ENCODE data around the gene MSANTD4. TPM values are rescaled to one million over a fixed set of nuclear protein-coding genes. Genes with fewer than 3 reads are reported as not detected.
A peak's percentile ranks its signal among the peaks of the same experiment; 100 is the strongest.

The MSANTD4 gene
- total RNA-seq, 1 donor from 2014 or later, result 18.8 TPM

DNA sequence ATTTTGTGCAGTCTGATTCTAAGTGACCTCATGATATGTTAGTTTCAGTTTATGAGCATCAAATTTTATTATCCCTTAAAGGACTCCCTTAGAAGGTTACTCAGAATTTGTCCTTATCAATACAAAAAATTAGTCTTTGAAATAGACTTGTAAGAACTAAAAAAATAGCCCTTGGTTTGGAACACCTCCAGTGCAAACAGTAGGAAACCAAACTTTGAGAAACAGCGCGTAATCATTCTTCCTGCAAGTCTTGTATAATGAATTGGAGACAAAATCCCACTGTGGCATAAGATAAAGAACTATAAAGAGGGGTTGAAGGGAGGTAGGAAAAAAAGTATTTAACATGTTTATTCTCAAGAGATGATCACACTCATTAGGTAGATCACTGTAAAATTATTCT is 10.8 kb upstream of the MSANTD4 start:
- H3K27me3 ChIP-seq (ENCODE audit: low read depth), result no peaks in the 10 kb centered on the region
- no peaks in the 10 kb centered on the region for H3K4me1 ChIP-seq
- no peaks in the 10 kb centered on the region for H3K9me3 ChIP-seq (replicated peaks)
- H3K36me3 ChIP-seq, result no peaks in the 10 kb centered on the region
- no peak for DNase-seq
- intact Hi-C loops (cut with micrococcal nuclease), result no loop called here
- TF ChIP-seq, protein P1, sequence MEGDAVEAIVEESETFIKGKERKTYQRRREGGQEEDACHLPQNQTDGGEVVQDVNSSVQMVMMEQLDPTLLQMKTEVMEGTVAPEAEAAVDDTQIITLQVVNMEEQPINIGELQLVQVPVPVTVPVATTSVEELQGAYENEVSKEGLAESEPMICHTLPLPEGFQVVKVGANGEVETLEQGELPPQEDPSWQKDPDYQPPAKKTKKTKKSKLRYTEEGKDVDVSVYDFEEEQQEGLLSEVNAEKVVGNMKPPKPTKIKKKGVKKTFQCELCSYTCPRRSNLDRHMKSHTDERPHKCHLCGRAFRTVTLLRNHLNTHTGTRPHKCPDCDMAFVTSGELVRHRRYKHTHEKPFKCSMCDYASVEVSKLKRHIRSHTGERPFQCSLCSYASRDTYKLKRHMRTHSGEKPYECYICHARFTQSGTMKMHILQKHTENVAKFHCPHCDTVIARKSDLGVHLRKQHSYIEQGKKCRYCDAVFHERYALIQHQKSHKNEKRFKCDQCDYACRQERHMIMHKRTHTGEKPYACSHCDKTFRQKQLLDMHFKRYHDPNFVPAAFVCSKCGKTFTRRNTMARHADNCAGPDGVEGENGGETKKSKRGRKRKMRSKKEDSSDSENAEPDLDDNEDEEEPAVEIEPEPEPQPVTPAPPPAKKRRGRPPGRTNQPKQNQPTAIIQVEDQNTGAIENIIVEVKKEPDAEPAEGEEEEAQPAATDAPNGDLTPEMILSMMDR (IDR thresholded peaks at IDR 0.05; ENCODE audit: borderline replicate concordance), result no peak
- no peak overlapping the region for H3K27ac ChIP-seq (replicated peaks)
- no peak overlapping the region for H3K4me3 ChIP-seq

GRCh38 chr11:106031936-106032335 is 9.9 kb upstream of the MSANTD4 start:
- Histone ChIP-seq H3K4me3 (no peak overlapping the region), H3K4me1 (no peaks in the 10 kb centered on the region), H3K9me3 (replicated peaks) (no peaks in the 10 kb centered on the region), H3K36me3 (no peaks in the 10 kb centered on the region), H3K27me3 (ENCODE audit: low read depth) (no peaks in the 10 kb centered on the region), H3K27ac (replicated peaks) (no peak overlapping the region)
- TF ChIP-seq, protein P1 (IDR thresholded peaks at IDR 0.05; ENCODE audit: borderline replicate concordance), result no peak
- intact Hi-C loops (cut with micrococcal nuclease), result no loop called here
- no peak for DNase-seq

DNA sequence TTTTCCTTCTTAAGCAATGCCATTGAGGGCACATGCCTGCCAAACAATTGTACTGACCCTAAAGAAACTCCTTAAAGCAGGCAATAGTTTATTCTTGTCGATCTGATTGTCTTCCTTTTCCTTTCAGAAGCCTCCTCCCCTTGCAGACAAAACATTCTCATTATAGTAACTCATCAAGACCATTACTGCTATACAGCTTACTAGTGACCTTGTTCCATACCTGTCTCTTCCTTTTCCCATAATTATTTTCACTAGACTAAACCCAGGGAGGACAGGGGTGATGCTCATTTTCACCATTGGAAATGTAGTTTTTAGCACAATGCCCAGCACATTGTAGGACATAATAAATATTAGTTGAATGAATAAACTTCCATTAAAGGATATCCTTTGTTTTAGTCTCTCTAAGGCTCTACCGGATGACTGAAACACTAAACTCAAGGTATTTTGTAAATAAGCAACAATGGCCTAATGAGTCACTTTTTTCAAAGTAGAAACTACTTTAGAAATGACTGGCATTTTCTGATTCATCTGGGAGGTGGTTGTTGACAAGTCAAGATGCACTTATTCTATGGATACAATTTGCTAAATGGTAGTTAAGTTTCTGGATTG is 9.3 kb upstream of the MSANTD4 start:
- H3K27ac ChIP-seq (replicated peaks), result no peak overlapping the region
- H3K4me3 ChIP-seq, result no peak overlapping the region
- no peaks in the 10 kb centered on the region for H3K9me3 ChIP-seq (replicated peaks)
- TF ChIP-seq, protein P1 (IDR thresholded peaks at IDR 0.05; ENCODE audit: borderline replicate concordance), result no peak
- DNase-seq, result no peak
- no peaks in the 10 kb centered on the region for H3K36me3 ChIP-seq
- no peaks in the 10 kb centered on the region for H3K4me1 ChIP-seq
- no peaks in the 10 kb centered on the region for H3K27me3 ChIP-seq (ENCODE audit: low read depth)
- intact Hi-C loops (cut with micrococcal nuclease), result no loop called here

DNA sequence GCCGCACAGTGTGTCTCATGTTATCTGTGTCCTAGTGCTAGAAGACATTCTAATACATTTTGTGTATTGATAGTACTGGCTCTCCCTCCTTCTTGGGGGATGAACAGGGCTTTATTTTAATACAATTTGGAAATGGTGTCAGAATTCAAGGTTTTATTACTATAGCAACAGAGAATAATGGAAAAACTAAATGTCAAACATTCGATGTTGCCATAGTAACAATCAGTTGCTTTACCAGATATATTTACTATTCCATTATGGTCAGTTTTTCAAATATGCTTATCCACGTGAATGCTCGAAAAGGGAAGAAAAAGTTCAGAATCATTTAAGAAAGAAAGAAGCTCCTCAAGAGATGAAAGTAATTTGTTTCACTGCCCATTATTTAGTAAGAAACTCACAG is 8.6 kb upstream of the MSANTD4 start:
- no peak overlapping the region for H3K4me3 ChIP-seq
- H3K27me3 ChIP-seq (ENCODE audit: low read depth), result no peaks in the 10 kb centered on the region
- TF ChIP-seq, protein P1 (IDR thresholded peaks at IDR 0.05; ENCODE audit: borderline replicate concordance), result no peak
- no peak overlapping the region for H3K27ac ChIP-seq (replicated peaks)
- H3K36me3 ChIP-seq, result no peaks in the 10 kb centered on the region
- H3K4me1 ChIP-seq, result no peaks in the 10 kb centered on the region
- intact Hi-C loops (cut with micrococcal nuclease), result no loop called here
- no peaks in the 10 kb centered on the region for H3K9me3 ChIP-seq (replicated peaks)
- DNase-seq, result no peak

DNA sequence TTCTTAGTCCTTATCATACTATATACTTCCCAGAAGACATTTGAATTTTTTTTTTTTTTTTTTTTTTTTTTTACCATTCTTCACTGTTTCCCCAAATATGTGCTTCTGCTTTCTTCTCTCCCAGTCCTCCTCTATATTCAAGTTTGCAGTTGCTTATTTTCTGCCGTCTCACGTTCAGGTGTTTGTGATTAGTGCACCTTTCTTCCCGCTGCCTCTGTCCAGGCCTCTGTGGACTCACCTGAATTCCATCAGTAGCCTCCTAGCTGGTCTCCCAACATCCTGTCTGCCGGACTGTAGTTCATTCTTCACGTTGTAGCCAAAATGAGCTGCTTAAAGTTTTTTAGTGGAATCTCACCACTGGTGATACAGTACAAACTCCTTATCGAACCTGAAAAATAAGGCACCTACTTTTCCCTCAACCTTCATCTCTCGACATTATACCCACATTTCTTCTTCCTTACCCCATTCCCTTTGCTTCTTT is 795 bp upstream of the MSANTD4 start:
- TF ChIP-seq, protein P1 (IDR thresholded peaks at IDR 0.05; ENCODE audit: borderline replicate concordance), result no peak
- H3K4me1 ChIP-seq, result peaks cover 42% of the 10 kb centered on the region
- H3K9me3 ChIP-seq (replicated peaks), result no peaks in the 10 kb centered on the region
- H3K27ac ChIP-seq (replicated peaks), result peak overlapping the region; percentile 90
- intact Hi-C loops (cut with micrococcal nuclease), result no loop called here
- DNase-seq, result no peak
- H3K27me3 ChIP-seq (ENCODE audit: low read depth), result no peaks in the 10 kb centered on the region
- peak overlapping the region; percentile 93 for H3K4me3 ChIP-seq
- H3K36me3 ChIP-seq, result no peaks in the 10 kb centered on the region
